Brain microvascular endothelial cell (primary cell): ENCODE measurements around the gene TNS4.

Experiments used
- DNase-seq: peaks from one replicate; pipeline ENCODE4 v3.0.0-alpha.2; 2020
- H3K27ac ChIP-seq: fragments of 250-450 bp; sonication (Bioruptor Pico); 2 replicates; pipeline ENCODE4 v1.5.1; 2020; ENCODE audit warnings: mild to moderate bottlenecking, moderate library complexity
- H3K27me3 ChIP-seq: fragments of 250-450 bp; sonication (Bioruptor Pico); replicated peaks from 2 replicates; pipeline ENCODE4 v1.5.1; 2020; ENCODE audit warnings: mild to moderate bottlenecking
- H3K36me3 ChIP-seq: fragments of 250-450 bp; sonication (Bioruptor Pico); replicated peaks from 2 replicates; pipeline ENCODE4 v1.5.1; 2020; ENCODE audit warnings: mild to moderate bottlenecking
- H3K4me3 ChIP-seq: 2 replicates; pipeline ENCODE4 v1.5.1; 2011; ENCODE audit warnings: low read depth, mild to moderate bottlenecking, control low read depth, low read length, moderate library complexity
- in situ Hi-C: cut with HindIII; loops from 2 replicates; pipeline ENCODE4 v1.10.0; 2017; ENCODE audit warnings: low sequenced_read_pairs, low pct_ligation_motif_present
- TF ChIP-seq, protein P1 (sequence below): IDR thresholded peaks from 2 replicates; pipeline ENCODE4 v1.5.1; 2011; ENCODE audit warnings: low read depth, mild to moderate bottlenecking, moderate library complexity, low read length, control low read depth, inconsistent platforms; ENCODE audit errors: missing control alignments

TNS4 gene

DNA sequence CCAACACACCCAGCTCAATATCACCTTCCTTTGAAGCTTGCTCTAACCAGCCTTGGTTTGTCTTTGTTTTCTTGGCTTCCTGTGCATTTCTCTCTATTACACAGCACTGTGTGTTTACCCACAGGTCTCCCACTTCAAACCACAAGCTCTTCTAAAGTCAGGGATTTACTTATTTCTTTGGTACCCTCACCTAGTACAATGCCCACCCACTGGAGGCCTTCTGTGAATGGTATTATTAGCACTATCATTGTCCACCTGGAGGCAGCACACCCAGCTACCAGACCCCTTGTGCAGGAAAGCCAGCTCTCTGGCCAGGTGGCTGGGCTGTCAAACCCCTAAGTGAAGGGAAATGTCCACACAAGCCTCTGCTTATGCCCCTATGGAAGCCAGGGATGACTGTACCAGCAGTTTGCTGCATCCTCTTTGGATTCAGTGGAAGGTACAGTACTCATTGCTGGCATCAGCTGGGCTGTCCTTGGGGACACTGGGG, 74.4 kb downstream of the TNS4 start:
- Histone ChIP-seq H3K27ac (no peak overlapping the region), H3K36me3 (no peaks in the 10 kb centered on the region), H3K4me3 (no peak overlapping the region), H3K27me3 (no peaks in the 10 kb centered on the region)
- DNase-seq: no peak
- in situ Hi-C loops: no loop called here
- TF ChIP-seq, protein P1, sequence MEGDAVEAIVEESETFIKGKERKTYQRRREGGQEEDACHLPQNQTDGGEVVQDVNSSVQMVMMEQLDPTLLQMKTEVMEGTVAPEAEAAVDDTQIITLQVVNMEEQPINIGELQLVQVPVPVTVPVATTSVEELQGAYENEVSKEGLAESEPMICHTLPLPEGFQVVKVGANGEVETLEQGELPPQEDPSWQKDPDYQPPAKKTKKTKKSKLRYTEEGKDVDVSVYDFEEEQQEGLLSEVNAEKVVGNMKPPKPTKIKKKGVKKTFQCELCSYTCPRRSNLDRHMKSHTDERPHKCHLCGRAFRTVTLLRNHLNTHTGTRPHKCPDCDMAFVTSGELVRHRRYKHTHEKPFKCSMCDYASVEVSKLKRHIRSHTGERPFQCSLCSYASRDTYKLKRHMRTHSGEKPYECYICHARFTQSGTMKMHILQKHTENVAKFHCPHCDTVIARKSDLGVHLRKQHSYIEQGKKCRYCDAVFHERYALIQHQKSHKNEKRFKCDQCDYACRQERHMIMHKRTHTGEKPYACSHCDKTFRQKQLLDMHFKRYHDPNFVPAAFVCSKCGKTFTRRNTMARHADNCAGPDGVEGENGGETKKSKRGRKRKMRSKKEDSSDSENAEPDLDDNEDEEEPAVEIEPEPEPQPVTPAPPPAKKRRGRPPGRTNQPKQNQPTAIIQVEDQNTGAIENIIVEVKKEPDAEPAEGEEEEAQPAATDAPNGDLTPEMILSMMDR: no peak
